Measurements from ENCODE around the gene RALY.

The RALY gene

DNA sequence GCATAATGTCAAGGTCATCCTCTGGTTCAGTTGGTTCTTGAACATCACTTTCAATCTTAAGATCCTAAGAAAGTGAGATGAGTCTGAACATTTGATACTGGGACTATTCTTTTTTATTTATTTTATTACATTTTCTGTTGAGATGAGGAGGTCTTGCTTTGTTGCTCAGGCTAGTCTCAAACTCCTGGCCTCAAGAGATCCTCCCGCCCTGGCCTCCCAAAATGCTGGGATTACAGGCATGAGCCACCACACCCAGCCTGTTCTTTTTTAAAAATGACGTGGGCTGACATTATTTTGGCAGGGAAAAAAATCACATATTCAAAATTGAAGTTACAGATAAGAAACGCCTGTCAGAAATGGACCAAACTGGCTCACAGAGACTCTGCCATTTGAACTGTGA is 104.9 kb downstream of the RALY start:
- no peak for DNase-seq (ENCODE audit: low read depth)
- TF ChIP-seq, protein P1, sequence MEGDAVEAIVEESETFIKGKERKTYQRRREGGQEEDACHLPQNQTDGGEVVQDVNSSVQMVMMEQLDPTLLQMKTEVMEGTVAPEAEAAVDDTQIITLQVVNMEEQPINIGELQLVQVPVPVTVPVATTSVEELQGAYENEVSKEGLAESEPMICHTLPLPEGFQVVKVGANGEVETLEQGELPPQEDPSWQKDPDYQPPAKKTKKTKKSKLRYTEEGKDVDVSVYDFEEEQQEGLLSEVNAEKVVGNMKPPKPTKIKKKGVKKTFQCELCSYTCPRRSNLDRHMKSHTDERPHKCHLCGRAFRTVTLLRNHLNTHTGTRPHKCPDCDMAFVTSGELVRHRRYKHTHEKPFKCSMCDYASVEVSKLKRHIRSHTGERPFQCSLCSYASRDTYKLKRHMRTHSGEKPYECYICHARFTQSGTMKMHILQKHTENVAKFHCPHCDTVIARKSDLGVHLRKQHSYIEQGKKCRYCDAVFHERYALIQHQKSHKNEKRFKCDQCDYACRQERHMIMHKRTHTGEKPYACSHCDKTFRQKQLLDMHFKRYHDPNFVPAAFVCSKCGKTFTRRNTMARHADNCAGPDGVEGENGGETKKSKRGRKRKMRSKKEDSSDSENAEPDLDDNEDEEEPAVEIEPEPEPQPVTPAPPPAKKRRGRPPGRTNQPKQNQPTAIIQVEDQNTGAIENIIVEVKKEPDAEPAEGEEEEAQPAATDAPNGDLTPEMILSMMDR (IDR thresholded peaks at IDR 0.05; ENCODE audit: insufficient read depth, low read depth, low read length, missing control alignments) = no peak
- H3K4me3 ChIP-seq (ENCODE audit: low read length) = no peak overlapping the region

DNA sequence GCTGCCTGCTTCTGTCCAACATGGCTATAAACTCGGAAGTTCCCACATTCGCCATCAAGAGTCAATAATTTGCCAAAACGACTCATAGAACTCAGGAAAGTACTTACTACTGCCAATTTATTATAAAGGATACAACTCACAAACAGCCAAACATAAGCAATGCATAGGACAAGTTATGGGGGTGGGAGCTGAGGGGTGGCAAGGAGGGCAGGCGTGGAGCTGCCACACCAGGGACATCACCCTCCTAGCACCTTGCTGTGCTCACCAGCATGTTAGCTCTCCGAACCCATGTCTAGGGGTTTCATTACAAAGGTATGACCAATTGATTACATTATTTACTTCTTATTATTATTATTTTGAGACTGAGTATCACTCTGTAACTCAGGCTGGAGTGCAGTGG is 106.0 kb downstream of the RALY start:
- H3K4me3 ChIP-seq (ENCODE audit: low read length) = no peak overlapping the region
- no peak for DNase-seq (ENCODE audit: low read depth)
- TF ChIP-seq, protein P1 (IDR thresholded peaks at IDR 0.05; ENCODE audit: insufficient read depth, low read depth, low read length, missing control alignments) = no peak

DNA sequence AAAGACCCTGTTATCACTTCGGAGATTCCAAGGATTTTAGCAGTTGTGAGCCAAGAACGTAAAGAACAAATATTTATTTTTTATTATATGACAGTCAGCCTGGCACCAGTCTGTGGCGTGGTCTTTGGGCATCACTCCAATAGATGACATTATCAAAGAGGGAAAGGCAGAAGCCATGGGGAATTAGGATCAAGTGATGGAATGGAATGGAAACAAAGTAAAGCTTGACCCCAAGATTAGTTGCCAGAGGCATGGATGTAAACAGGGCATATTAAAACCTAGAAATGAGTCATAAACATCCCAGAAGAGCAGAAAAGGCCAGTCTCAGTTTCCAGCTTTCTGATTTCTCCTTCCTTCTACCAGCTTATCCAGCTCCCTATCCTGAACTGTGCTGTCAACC is 106.9 kb downstream of the RALY start:
- no peak overlapping the region for H3K4me3 ChIP-seq (ENCODE audit: low read length)
- DNase-seq (ENCODE audit: low read depth) = no peak
- TF ChIP-seq, protein P1 (IDR thresholded peaks at IDR 0.05; ENCODE audit: insufficient read depth, low read depth, low read length, missing control alignments) = no peak

DNA sequence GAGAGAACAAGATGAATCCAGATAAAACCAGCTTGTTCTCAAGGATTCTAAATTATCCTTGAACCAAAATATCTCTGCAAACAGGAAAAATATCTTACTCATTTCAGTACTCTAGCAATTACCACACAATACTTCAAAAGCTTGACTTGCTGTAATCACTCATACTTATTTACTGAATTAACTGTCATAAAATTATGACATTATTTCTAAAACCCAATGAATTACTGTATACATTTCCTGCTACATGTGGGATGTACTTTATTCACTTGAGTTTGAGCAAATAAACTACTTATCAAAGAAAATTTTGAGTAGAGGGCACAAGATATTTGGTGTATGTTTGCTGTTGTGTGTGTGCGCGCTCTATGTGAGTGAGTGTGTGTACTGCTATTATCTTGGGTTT is 108.6 kb downstream of the RALY start:
- H3K4me3 ChIP-seq (ENCODE audit: low read length) = no peak overlapping the region
- TF ChIP-seq, protein P1 (IDR thresholded peaks at IDR 0.05; ENCODE audit: insufficient read depth, low read depth, low read length, missing control alignments) = no peak
- no peak for DNase-seq (ENCODE audit: low read depth)

DNA sequence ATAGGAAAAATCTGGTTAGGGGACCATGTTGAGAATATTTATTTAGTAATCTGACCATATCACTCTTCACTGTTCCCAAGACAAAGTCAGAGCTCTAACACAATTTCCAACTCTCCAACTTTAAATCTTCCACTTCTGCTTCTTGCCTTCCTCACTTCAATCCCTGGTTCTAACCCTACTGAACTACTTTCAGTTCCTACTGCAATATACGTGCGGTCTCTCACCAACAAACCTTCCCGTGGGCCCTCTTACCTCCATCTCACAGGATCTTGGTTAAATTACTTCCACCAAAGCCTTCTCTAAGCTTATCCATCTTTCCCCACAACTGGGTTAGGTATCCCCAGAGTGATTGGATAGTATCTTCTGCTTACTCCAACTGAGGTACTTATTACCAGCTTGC is 110.3 kb downstream of the RALY start:
- no peak overlapping the region for H3K4me3 ChIP-seq (ENCODE audit: low read length)
- no peak for DNase-seq (ENCODE audit: low read depth)
- TF ChIP-seq, protein P1 (IDR thresholded peaks at IDR 0.05; ENCODE audit: insufficient read depth, low read depth, low read length, missing control alignments) = no peak

DNA sequence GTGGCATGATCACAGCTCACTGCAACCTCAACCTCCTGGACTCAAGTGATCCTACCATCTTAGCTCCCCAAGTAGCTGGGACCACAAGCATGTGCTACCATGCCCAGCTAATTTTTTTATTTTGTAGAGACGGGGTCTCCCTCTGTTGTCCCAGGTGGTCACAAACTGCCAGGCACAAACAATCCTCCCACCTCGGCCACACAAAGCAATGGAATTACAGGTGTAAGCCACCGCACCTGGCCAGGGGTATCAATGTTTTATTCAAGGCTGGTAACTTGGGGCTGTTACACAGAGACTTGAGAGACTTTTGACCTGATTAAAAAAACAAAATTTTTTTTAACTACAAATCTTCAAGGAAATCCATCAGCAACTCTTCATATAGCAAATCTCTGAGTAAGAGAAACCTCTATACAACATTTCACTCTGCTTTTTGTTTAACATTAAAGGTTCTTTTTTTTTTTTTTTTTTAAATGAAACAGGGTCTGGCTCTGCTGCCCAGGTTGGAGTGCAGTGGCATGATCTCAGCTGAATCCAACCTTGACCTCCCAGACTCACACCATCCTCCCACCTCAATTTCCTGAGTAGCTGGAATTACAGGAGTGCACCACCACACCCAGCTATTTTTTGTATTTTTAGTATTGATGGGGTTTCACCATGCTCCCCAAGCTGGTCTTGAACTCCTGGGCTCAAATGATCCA is 112.4 kb downstream of the RALY start:
- no peak overlapping the region for H3K4me3 ChIP-seq (ENCODE audit: low read length)
- TF ChIP-seq, protein P1 (IDR thresholded peaks at IDR 0.05; ENCODE audit: insufficient read depth, low read depth, low read length, missing control alignments) = no peak
- no peak for DNase-seq (ENCODE audit: low read depth)

DNA sequence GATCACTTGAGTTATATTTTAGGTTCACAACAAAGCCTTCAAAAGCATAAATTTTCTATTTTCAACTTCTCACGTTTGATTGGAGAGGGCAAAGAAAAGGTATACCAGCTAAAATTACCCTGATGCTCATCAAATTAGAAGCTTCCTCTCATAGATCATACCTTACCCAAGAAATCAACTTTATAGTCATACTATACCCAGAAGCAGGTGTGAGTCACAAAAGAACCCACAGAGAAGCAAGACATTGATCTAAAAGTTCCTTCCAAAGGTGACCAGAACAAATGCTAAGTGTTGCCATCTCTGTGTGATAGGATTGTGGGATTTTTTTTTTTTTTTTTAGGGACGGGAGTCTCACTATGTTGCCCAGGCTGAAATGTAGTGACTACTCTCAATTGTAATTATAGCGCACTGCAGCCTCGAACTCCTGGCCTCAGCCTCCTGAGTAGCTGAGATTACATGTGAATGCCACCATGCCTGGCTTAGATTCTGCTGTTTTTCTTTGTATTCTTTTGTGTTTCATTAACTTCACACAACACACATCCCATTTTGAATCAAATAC is 115.0 kb downstream of the RALY start:
- TF ChIP-seq, protein P1 (IDR thresholded peaks at IDR 0.05; ENCODE audit: insufficient read depth, low read depth, low read length, missing control alignments) = no peak
- DNase-seq (ENCODE audit: low read depth) = peak; percentile 23
- no peak overlapping the region for H3K4me3 ChIP-seq (ENCODE audit: low read length)
